WTC11 (cell line): ENCODE measurements around the gene CHD6. TPM values are rescaled to one million over a fixed set of nuclear protein-coding genes. Genes with fewer than 3 reads are reported as not detected.

Experiments
- ATAC-seq: fragments of 200-7000 bp; cut with Tn5 transposase; 2 replicates; pipeline ENCODE4 v1.10.0; 2021; ENCODE audit warnings: mild to moderate bottlenecking, moderate library complexity
- CTCF ChIA-PET: fragments of 300-600 bp; sonication (Branson Sonifier 250); formaldehyde crosslinking; loops from one replicate; lab custom pipeline; 2021; ENCODE audit warnings: antibody characterized with exemption; lab: Charles Lee
- POLR2A ChIA-PET: fragments of 350-600 bp; sonication (Branson Sonifier 250); formaldehyde crosslinking; loops from one replicate; lab custom pipeline; 2021; ENCODE audit warnings: antibody characterized with exemption; lab: Charles Lee
- DNase-seq: peaks from one replicate; pipeline ENCODE4 v3.0.0; 2021; ENCODE audit warnings: low spot score
- H3K27ac Mint-ChIP-seq: 2 replicates; pipeline ENCODE4 v1.8.0; 2021; ENCODE audit warnings: mixed read lengths
- H3K27me3 Mint-ChIP-seq: 2 replicates; pipeline ENCODE4 v1.8.0; 2021; ENCODE audit warnings: low read depth, mild to moderate bottlenecking, moderate library complexity, mixed read lengths
- H3K36me3 Mint-ChIP-seq: 2 replicates; pipeline ENCODE4 v1.8.0; 2021; ENCODE audit warnings: mixed read lengths
- H3K4me1 Mint-ChIP-seq: 2 replicates; pipeline ENCODE4 v1.8.0; 2022; ENCODE audit warnings: mixed read lengths
- H3K4me3 Mint-ChIP-seq: 2 replicates; pipeline ENCODE4 v1.8.0; 2021; ENCODE audit warnings: mild to moderate bottlenecking, moderate library complexity, mixed read lengths
- H3K9me3 Mint-ChIP-seq: 2 replicates; pipeline ENCODE4 v1.8.0; 2021; ENCODE audit warnings: mixed read lengths
- CREM ChIP-seq: sonication (generic); formaldehyde crosslinking; IDR thresholded peaks from 2 replicates; pipeline ENCODE4 v1.8.1; 2022; ENCODE audit warnings: mild to moderate bottlenecking, missing genetic modification reagents, moderate library complexity
- EMX1 ChIP-seq: fragments of 250-450 bp; sonication (Bioruptor Pico); IDR thresholded peaks from 2 replicates; pipeline ENCODE4 v1.8.0; 2021; ENCODE audit warnings: mild to moderate bottlenecking
- ESRRA ChIP-seq: sonication (generic); formaldehyde crosslinking; IDR thresholded peaks from 2 replicates; pipeline ENCODE4 v1.8.1; 2022; ENCODE audit warnings: mild to moderate bottlenecking, missing genetic modification reagents, borderline replicate concordance
- FOXK1 ChIP-seq: sonication (generic); formaldehyde crosslinking; IDR thresholded peaks from 2 replicates; pipeline ENCODE4 v1.8.0; 2022; ENCODE audit warnings: mild to moderate bottlenecking, moderate library complexity, missing genetic modification reagents
- GRHL2 ChIP-seq: fragments of 250-450 bp; sonication (Bioruptor Pico); IDR thresholded peaks from 2 replicates; pipeline ENCODE4 v1.8.0; 2022; ENCODE audit warnings: mild to moderate bottlenecking, moderate library complexity; ENCODE audit not compliant: insufficient replicate concordance, severe bottlenecking
- HMGA2 ChIP-seq: fragments of 250-450 bp; sonication (Bioruptor Pico); IDR thresholded peaks from 2 replicates; pipeline ENCODE4 v1.4.0; 2021; ENCODE audit warnings: mild to moderate bottlenecking, moderate library complexity
- KAT7 ChIP-seq: sonication (generic); formaldehyde crosslinking; IDR thresholded peaks from 2 replicates; pipeline ENCODE4 v1.8.1; 2023; ENCODE audit warnings: missing genetic modification reagents, mild to moderate bottlenecking, borderline replicate concordance
- NFE2L1 ChIP-seq: sonication (generic); formaldehyde crosslinking; IDR thresholded peaks from 2 replicates; pipeline ENCODE4 v1.8.1; 2023; ENCODE audit warnings: missing genetic modification reagents
- OVOL2 ChIP-seq: fragments of 250-450 bp; sonication (Bioruptor Pico); IDR thresholded peaks from 2 replicates; pipeline ENCODE4 v1.9.0; 2021; ENCODE audit warnings: mild to moderate bottlenecking, borderline replicate concordance
- RELA ChIP-seq: sonication (generic); formaldehyde crosslinking; IDR thresholded peaks from 2 replicates; pipeline ENCODE4 v1.8.1; 2022; ENCODE audit warnings: missing genetic modification reagents, mild to moderate bottlenecking, borderline replicate concordance
- TCF7 ChIP-seq: sonication (generic); formaldehyde crosslinking; IDR thresholded peaks from 2 replicates; pipeline ENCODE4 v1.8.0; 2022; ENCODE audit warnings: mild to moderate bottlenecking, low read depth, missing genetic modification reagents, moderate library complexity
- ZBTB21 ChIP-seq: sonication (generic); formaldehyde crosslinking; IDR thresholded peaks from 2 replicates; pipeline ENCODE4 v1.8.1; 2023; ENCODE audit warnings: mild to moderate bottlenecking, missing genetic modification reagents, borderline replicate concordance
- ZNF219 ChIP-seq: sonication (generic); formaldehyde crosslinking; IDR thresholded peaks from 2 replicates; pipeline ENCODE4 v1.8.0; 2023; ENCODE audit warnings: missing genetic modification reagents, mild to moderate bottlenecking, borderline replicate concordance
- ZNF396 ChIP-seq: fragments of 250-450 bp; sonication (Bioruptor Pico); IDR thresholded peaks from 2 replicates; pipeline ENCODE4 v1.8.0; 2021; ENCODE audit warnings: mild to moderate bottlenecking, moderate library complexity, borderline replicate concordance
- ZNF423 ChIP-seq: fragments of 250-450 bp; sonication (Bioruptor Pico); IDR thresholded peaks from 2 replicates; pipeline ENCODE4 v2.1.2; 2022; ENCODE audit warnings: mild to moderate bottlenecking, moderate library complexity
- total RNA-seq: library from RNA; stranded (reverse); gene quantifications from 3 replicates; pipeline ENCODE4 v1.2.3, GENCODE V29; 2021
- TF ChIP-seq, protein P1 (sequence below): sonication (generic); formaldehyde crosslinking; IDR thresholded peaks from 2 replicates; pipeline ENCODE4 v1.8.0; 2022; ENCODE audit warnings: missing genetic modification reagents
- TF ChIP-seq, protein P2 (sequence below): fragments of 250-450 bp; sonication (Bioruptor Pico); IDR thresholded peaks from 2 replicates; pipeline ENCODE4 v1.8.0; 2021; ENCODE audit warnings: mild to moderate bottlenecking
- TF ChIP-seq, protein P3 (sequence below): sonication (generic); formaldehyde crosslinking; IDR thresholded peaks from 2 replicates; pipeline ENCODE4 v1.8.1; 2022; ENCODE audit warnings: low read depth, mild to moderate bottlenecking, moderate library complexity, missing genetic modification reagents, borderline replicate concordance
- TF ChIP-seq, protein P4 (sequence below): sonication (generic); formaldehyde crosslinking; conservative IDR thresholded peaks from 2 replicates; pipeline ENCODE4 v1.8.1; 2022; ENCODE audit warnings: mild to moderate bottlenecking, missing genetic modification reagents
- TF ChIP-seq, protein P5 (sequence below): sonication (generic); formaldehyde crosslinking; IDR thresholded peaks from 2 replicates; pipeline ENCODE4 v1.8.0; 2022; ENCODE audit warnings: mild to moderate bottlenecking, missing genetic modification reagents
- TF ChIP-seq, protein P6 (sequence below): sonication (generic); formaldehyde crosslinking; IDR thresholded peaks from 2 replicates; pipeline ENCODE4 v1.8.1; 2023; ENCODE audit warnings: mild to moderate bottlenecking, missing genetic modification reagents, moderate library complexity
- TF ChIP-seq, protein P7 (sequence below): fragments of 250-450 bp; sonication (Bioruptor Pico); IDR thresholded peaks from 2 replicates; pipeline ENCODE4 v1.9.0; 2021; ENCODE audit warnings: mild to moderate bottlenecking

CHD6 gene
- total RNA-seq, 1 experiment from 2014 or later = 52.1 TPM

DNA sequence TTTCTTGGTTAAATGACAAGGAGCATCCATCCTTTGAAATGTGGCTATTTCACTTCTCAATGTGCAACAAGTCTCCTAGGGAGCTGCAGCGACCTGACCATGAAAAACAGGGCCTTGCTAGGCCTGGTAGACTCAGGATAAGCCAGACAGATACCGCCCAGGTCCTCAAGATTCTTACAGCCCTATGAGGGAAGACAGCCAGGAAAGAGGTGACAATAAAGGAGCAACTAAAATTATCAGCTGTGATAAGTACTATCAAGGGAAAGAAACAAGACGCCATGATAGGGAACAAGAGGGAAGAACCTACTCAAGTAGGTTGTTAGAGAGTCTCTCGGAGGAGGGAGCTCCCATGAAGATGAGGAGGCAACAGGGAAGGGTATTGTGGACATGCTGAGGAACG, 200.1 kb downstream of the CHD6 start:
- no peak overlapping the region for H3K4me3 Mint-ChIP-seq
- H3K9me3 Mint-ChIP-seq = no peaks in the 10 kb centered on the region
- no peaks in the 10 kb centered on the region for H3K27me3 Mint-ChIP-seq
- CTCF ChIA-PET = no interaction called here
- no peak overlapping the region for H3K27ac Mint-ChIP-seq
- TF ChIP-seq ZBTB21 = no peak
- no peak for TF ChIP-seq GRHL2 (CRISPR knock-in tag)
- TF ChIP-seq ZNF219 (CRISPR knock-in tag) = no peak
- TF ChIP-seq, protein P1, sequence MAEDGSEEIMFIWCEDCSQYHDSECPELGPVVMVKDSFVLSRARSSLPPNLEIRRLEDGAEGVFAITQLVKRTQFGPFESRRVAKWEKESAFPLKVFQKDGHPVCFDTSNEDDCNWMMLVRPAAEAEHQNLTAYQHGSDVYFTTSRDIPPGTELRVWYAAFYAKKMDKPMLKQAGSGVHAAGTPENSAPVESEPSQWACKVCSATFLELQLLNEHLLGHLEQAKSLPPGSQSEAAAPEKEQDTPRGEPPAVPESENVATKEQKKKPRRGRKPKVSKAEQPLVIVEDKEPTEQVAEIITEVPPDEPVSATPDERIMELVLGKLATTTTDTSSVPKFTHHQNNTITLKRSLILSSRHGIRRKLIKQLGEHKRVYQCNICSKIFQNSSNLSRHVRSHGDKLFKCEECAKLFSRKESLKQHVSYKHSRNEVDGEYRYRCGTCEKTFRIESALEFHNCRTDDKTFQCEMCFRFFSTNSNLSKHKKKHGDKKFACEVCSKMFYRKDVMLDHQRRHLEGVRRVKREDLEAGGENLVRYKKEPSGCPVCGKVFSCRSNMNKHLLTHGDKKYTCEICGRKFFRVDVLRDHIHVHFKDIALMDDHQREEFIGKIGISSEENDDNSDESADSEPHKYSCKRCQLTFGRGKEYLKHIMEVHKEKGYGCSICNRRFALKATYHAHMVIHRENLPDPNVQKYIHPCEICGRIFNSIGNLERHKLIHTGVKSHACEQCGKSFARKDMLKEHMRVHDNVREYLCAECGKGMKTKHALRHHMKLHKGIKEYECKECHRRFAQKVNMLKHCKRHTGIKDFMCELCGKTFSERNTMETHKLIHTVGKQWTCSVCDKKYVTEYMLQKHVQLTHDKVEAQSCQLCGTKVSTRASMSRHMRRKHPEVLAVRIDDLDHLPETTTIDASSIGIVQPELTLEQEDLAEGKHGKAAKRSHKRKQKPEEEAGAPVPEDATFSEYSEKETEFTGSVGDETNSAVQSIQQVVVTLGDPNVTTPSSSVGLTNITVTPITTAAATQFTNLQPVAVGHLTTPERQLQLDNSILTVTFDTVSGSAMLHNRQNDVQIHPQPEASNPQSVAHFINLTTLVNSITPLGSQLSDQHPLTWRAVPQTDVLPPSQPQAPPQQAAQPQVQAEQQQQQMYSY (CRISPR knock-in tag) = no peak
- TF ChIP-seq, protein P2, sequence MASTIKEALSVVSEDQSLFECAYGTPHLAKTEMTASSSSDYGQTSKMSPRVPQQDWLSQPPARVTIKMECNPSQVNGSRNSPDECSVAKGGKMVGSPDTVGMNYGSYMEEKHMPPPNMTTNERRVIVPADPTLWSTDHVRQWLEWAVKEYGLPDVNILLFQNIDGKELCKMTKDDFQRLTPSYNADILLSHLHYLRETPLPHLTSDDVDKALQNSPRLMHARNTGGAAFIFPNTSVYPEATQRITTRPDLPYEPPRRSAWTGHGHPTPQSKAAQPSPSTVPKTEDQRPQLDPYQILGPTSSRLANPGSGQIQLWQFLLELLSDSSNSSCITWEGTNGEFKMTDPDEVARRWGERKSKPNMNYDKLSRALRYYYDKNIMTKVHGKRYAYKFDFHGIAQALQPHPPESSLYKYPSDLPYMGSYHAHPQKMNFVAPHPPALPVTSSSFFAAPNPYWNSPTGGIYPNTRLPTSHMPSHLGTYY = no peak
- TF ChIP-seq OVOL2 (CRISPR knock-in tag) = no peak
- no peak for TF ChIP-seq HMGA2 (CRISPR knock-in tag)
- TF ChIP-seq CREM (CRISPR knock-in tag) = no peak
- no peak for TF ChIP-seq TCF7 (CRISPR knock-in tag)
- TF ChIP-seq, protein P3, sequence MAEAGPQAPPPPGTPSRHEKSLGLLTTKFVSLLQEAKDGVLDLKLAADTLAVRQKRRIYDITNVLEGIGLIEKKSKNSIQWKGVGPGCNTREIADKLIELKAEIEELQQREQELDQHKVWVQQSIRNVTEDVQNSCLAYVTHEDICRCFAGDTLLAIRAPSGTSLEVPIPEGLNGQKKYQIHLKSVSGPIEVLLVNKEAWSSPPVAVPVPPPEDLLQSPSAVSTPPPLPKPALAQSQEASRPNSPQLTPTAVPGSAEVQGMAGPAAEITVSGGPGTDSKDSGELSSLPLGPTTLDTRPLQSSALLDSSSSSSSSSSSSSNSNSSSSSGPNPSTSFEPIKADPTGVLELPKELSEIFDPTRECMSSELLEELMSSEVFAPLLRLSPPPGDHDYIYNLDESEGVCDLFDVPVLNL = no peak
- no peak for TF ChIP-seq ZNF423
- TF ChIP-seq ZNF396 (CRISPR knock-in tag) = no peak
- no peak for TF ChIP-seq ESRRA
- no peak for TF ChIP-seq FOXK1
- no peak for TF ChIP-seq NFE2L1
- TF ChIP-seq, protein P4, sequence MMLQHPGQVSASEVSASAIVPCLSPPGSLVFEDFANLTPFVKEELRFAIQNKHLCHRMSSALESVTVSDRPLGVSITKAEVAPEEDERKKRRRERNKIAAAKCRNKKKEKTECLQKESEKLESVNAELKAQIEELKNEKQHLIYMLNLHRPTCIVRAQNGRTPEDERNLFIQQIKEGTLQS (CRISPR knock-in tag) = no peak
- TF ChIP-seq KAT7 (CRISPR knock-in tag) = no peak
- H3K36me3 Mint-ChIP-seq = peaks cover 76% of the 10 kb centered on the region
- H3K4me1 Mint-ChIP-seq = no peaks in the 10 kb centered on the region
- ATAC-seq (no peak), DNase-seq (no peak)
- POLR2A ChIA-PET = interaction anchor here (0.8 kb wide), 1 partner anchor 75 kb away, joined by 3 read pairs; no protein-coding TSS in a partner anchor

DNA sequence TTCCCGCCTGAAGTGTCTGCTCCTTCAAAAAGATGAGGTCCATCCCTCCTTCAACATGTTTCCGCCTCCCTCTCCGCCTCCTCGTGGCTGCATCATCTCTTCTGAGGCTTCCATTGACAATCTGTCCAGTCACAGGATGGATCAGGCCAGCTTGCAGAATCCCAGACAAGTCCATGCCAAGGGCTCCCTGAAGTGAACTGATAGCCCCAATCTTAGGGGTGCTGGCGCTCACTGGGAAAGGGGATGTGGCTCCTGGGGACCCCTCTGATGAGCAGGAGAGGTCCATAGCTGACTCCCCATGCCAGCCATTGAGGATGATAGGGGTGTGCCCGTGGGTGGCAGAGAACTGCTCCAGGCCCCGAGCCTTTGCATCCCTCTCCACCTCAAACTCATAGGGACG, 203.0 kb downstream of the CHD6 start:
- H3K9me3 Mint-ChIP-seq = no peaks in the 10 kb centered on the region
- TF ChIP-seq EMX1 (CRISPR knock-in tag) = no peak
- TF ChIP-seq, protein P5, sequence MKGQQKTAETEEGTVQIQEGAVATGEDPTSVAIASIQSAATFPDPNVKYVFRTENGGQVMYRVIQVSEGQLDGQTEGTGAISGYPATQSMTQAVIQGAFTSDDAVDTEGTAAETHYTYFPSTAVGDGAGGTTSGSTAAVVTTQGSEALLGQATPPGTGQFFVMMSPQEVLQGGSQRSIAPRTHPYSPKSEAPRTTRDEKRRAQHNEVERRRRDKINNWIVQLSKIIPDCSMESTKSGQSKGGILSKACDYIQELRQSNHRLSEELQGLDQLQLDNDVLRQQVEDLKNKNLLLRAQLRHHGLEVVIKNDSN (CRISPR knock-in tag) = no peak
- TF ChIP-seq, protein P6, sequence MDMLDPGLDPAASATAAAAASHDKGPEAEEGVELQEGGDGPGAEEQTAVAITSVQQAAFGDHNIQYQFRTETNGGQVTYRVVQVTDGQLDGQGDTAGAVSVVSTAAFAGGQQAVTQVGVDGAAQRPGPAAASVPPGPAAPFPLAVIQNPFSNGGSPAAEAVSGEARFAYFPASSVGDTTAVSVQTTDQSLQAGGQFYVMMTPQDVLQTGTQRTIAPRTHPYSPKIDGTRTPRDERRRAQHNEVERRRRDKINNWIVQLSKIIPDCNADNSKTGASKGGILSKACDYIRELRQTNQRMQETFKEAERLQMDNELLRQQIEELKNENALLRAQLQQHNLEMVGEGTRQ (CRISPR knock-in tag) = no peak
- no peak for TF ChIP-seq RELA (CRISPR knock-in tag)
- no peak for TF ChIP-seq ESRRA
- TF ChIP-seq, protein P7, sequence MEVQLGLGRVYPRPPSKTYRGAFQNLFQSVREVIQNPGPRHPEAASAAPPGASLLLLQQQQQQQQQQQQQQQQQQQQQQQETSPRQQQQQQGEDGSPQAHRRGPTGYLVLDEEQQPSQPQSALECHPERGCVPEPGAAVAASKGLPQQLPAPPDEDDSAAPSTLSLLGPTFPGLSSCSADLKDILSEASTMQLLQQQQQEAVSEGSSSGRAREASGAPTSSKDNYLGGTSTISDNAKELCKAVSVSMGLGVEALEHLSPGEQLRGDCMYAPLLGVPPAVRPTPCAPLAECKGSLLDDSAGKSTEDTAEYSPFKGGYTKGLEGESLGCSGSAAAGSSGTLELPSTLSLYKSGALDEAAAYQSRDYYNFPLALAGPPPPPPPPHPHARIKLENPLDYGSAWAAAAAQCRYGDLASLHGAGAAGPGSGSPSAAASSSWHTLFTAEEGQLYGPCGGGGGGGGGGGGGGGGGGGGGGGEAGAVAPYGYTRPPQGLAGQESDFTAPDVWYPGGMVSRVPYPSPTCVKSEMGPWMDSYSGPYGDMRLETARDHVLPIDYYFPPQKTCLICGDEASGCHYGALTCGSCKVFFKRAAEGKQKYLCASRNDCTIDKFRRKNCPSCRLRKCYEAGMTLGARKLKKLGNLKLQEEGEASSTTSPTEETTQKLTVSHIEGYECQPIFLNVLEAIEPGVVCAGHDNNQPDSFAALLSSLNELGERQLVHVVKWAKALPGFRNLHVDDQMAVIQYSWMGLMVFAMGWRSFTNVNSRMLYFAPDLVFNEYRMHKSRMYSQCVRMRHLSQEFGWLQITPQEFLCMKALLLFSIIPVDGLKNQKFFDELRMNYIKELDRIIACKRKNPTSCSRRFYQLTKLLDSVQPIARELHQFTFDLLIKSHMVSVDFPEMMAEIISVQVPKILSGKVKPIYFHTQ (CRISPR knock-in tag) = no peak

More for the DNA sequence above, 203.0 kb downstream of the CHD6 start:
- Mint-ChIP-seq H3K4me3 (no peak overlapping the region), H3K4me1 (no peaks in the 10 kb centered on the region), H3K36me3 (peaks cover 73% of the 10 kb centered on the region), H3K27me3 (no peaks in the 10 kb centered on the region), H3K27ac (no peak overlapping the region)
- CTCF ChIA-PET = no interaction called here
- DNase-seq (no peak), ATAC-seq (no peak)
- POLR2A ChIA-PET = no interaction called here
